Esophagus squamous epithelium (tissue), 5 donors: Measurements from ENCODE around the gene PFDN2. TPM values are rescaled to one million over a fixed set of nuclear protein-coding genes. Genes with fewer than 3 reads are reported as not detected.
A peak's percentile ranks its signal among the peaks of the same experiment; 100 is the strongest.

Experiments used
- DNase-seq: peaks from one replicate; lab custom pipeline; 2025; lab: John Stamatoyannopoulos, UW
- H3K27ac ChIP-seq, 4 donors: fragments of 200-600 bp; sonication (generic); one replicate each; pipeline ENCODE4 v1.5.1; 2016 to 2019; ENCODE audit warnings: mild to moderate bottlenecking in 1 of 4
- H3K27me3 ChIP-seq, 4 donors: fragments of 200-600 bp; sonication (generic); 1 replicate in 3 of 4; 2 replicates in 1 of 4; pipeline versions ENCODE4 v1.5.1 to v1.6.0; 2017 to 2021; ENCODE audit warnings: antibody characterized with exemption in 1 of 4
- H3K36me3 ChIP-seq, 3 donors: fragments of 200-600 bp; sonication (generic); one replicate each; pipeline ENCODE4 v1.5.1; 2016 to 2019
- H3K4me1 ChIP-seq, 3 donors: fragments of 200-600 bp; sonication (generic); one replicate each; pipeline ENCODE4 v1.5.1; 2017 to 2019
- H3K4me3 ChIP-seq, 4 donors: fragments of 200-600 bp; sonication (generic); 1 replicate in 3 of 4; 2 replicates in 1 of 4; pipeline ENCODE4 v1.5.1; 2016 to 2019; ENCODE audit warnings: mild to moderate bottlenecking in 2 of 4, moderate library complexity in 1 of 4
- H3K9me3 ChIP-seq, 3 donors: fragments of 200-600 bp; sonication (generic); one replicate each; pipeline ENCODE4 v1.5.1; 2016 to 2019
- POLR2A ChIP-seq, 4 donors: fragments of 450-650 bp; IDR thresholded peaks; one replicate each; pipeline ENCODE4 v1.6.1; 2017; ENCODE audit warnings: antibody characterized with exemption in 4 of 4, mild to moderate bottlenecking in 4 of 4, moderate library complexity in 3 of 4
- WGBS, 2 donors: methylation state at CpG; one replicate each; pipeline ENCODE4 v1.1.5; 2018; 5-methylcytosine and 5-hydroxymethylcytosine counted together
- intact Hi-C: fragments of 100-400 bp; cut with DNase I; formaldehyde crosslinking; loops from one replicate; pipeline ENCODE4 v1.15.0; 2022
- small RNA-seq, 4 donors: library from RNA; depleted of rRNA; stranded (forward); fragments of <200 nt; gene quantifications; one replicate each; pipeline ENCODE3, GENCODE V24; 2016
- total RNA-seq, 4 donors: library from RNA; depleted of rRNA; stranded (reverse); fragments of >200 nt; gene quantifications; one replicate each; pipeline ENCODE4 v1.1.0, GENCODE V29; 2016
- TF ChIP-seq, protein P1 (sequence below), 6 experiments: fragments of 450-650 bp in 4 of 6; fragments of 200-600 bp in 2 of 6; sonication (generic) in 2 of 6; IDR thresholded peaks; one replicate each; pipeline ENCODE4 v1.5.1; 2016 to 2019; ENCODE audit warnings: antibody characterized with exemption in 6 of 6, mild to moderate bottlenecking in 4 of 6, moderate library complexity in 4 of 6
- donor health status: DM: yes; HTN: yes; CAD: no.

The PFDN2 gene
- total RNA-seq, 4 donors from 2014 or later, result 27.0 to 59.2 (median 45.3) TPM

DNA sequence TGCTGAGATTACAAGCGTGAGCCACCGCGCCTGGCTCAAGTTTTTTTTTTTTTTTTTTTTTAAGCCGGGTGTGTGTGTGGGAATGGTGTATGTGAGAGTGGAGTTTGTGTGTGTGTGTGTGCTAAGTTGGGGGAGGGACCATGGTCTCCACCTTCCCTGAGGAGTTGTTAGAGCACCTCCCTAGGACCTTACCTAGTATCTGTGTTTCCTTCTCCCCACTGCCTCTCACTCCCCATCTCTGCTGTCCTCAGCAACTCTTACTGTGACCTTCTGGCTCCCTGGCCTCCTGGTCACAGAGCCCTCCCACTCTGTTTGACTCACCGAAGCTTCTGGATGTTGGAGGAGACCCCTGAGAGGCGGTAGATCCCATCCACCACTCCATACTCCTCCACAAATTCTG is 58.5 kb downstream of the PFDN2 start:
- Histone ChIP-seq H3K27ac (no peak overlapping the region), H3K4me3 (no peak overlapping the region), H3K4me1 (peaks cover 0 to 4% (median 0%) of the 10 kb centered on the region in 3 donors), H3K27me3 (peaks cover 0 to 24% (median 0%) of the 10 kb centered on the region in 4 donors), H3K36me3 (peaks cover 0 to 42% (median 4%) of the 10 kb centered on the region in 3 donors), H3K9me3 (no peaks in the 10 kb centered on the region)
- intact Hi-C loops, result no loop called here
- TF ChIP-seq, protein P1, sequence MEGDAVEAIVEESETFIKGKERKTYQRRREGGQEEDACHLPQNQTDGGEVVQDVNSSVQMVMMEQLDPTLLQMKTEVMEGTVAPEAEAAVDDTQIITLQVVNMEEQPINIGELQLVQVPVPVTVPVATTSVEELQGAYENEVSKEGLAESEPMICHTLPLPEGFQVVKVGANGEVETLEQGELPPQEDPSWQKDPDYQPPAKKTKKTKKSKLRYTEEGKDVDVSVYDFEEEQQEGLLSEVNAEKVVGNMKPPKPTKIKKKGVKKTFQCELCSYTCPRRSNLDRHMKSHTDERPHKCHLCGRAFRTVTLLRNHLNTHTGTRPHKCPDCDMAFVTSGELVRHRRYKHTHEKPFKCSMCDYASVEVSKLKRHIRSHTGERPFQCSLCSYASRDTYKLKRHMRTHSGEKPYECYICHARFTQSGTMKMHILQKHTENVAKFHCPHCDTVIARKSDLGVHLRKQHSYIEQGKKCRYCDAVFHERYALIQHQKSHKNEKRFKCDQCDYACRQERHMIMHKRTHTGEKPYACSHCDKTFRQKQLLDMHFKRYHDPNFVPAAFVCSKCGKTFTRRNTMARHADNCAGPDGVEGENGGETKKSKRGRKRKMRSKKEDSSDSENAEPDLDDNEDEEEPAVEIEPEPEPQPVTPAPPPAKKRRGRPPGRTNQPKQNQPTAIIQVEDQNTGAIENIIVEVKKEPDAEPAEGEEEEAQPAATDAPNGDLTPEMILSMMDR (IDR thresholded peaks at IDR 0.05), result no peak
- TF ChIP-seq POLR2A (IDR thresholded peaks at IDR 0.05), result no peak
- no peak for DNase-seq
- WGBS, 2 donors, result 85 to 91% methylated on average over 4 to 6 of the region's 6 CpGs

DNA sequence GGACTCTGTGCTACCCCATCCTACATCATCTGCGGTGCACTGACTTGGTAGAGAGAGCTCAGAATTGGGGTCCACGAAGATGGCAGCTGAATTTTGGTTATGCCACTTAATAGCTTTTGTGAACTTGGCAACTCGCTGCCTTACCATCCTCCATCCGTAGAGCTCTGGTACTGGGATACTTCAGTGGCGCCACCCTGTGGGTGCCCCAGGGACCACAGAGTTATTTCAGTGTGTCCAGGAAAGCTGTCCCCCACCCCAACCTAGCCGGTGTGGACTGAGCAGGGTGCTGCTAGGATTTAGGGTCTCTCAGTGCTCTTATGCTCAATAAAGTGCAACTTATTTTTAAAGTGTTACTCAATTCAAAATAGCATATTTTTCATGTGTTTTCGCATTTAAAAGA is 63.0 kb downstream of the PFDN2 start:
- Histone ChIP-seq H3K27ac (no peak overlapping the region), H3K4me3 (no peak overlapping the region), H3K4me1 (peaks cover 0 to 4% (median 0%) of the 10 kb centered on the region in 3 donors), H3K27me3 (peaks cover 0 to 25% (median 0%) of the 10 kb centered on the region in 4 donors), H3K9me3 (no peaks in the 10 kb centered on the region), H3K36me3 (peaks cover 0 to 86% (median 27%) of the 10 kb centered on the region in 3 donors)
- no peak for DNase-seq
- intact Hi-C loops, result no loop called here
- WGBS, 2 donors, result 61 to 76% methylated on average over 3 to 7 of the region's 7 CpGs
- TF ChIP-seq, protein P1 (IDR thresholded peaks at IDR 0.05), result peak in 1 of 6 experiments; percentile 10
- no peak for TF ChIP-seq POLR2A (IDR thresholded peaks at IDR 0.05)

DNA sequence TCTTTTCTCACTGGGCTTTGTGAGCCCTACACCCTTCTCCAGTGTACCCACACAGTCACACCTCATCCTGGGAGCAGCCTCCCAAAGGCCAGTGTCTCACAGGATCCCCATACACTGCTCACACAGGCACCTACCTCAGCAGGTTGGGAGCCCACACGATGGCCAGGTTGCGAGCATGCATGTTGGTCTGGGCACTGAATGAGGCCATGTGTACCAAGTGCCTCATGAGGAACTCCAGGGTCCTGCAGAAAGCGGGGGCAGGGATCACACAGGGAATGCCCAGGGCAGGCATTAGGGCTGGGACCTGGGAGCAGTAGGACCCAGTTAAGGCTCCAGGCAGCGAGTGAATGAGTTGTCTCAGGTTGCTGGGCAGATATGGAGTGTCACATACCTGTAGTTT is 63.6 kb downstream of the PFDN2 start:
- TF ChIP-seq POLR2A (IDR thresholded peaks at IDR 0.05), result no peak
- TF ChIP-seq, protein P1 (IDR thresholded peaks at IDR 0.05), result no peak
- WGBS, 2 donors, result 86 to 87% methylated on average over 1 to 4 of the region's 4 CpGs
- Histone ChIP-seq H3K27me3 (peaks cover 0 to 25% (median 0%) of the 10 kb centered on the region in 4 donors), H3K9me3 (no peaks in the 10 kb centered on the region), H3K27ac (no peak overlapping the region), H3K4me1 (no peaks in the 10 kb centered on the region), H3K4me3 (no peak overlapping the region), H3K36me3 (peaks cover 0 to 91% (median 27%) of the 10 kb centered on the region in 3 donors)
- intact Hi-C loops, result no loop called here
- DNase-seq, result no peak

DNA sequence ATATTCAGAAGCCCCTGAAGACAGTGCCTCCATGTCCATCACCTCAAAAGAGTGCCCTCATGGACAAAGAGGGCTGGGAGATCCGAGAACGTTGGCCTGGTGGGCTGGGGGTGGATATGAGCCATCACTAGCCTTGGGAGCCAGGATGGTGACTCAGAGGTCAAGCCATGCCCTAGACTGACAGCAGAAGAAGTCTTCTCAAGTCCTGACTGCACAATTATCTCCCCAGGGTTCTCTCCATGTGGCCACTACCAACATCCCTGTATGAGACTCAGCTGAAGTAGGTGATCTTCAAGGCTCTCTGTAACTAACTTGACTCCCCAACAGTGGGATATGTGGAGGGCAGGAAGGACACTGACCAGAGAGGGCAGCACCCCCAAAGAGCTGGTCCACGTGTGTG is 64.9 kb downstream of the PFDN2 start:
- intact Hi-C loops, result no loop called here
- Histone ChIP-seq H3K27me3 (peaks cover 0 to 25% (median 0%) of the 10 kb centered on the region in 4 donors), H3K27ac (no peak overlapping the region), H3K4me1 (peaks cover 0 to under 1% (median 0%) of the 10 kb centered on the region in 3 donors), H3K36me3 (peaks cover 0 to 95% (median 27%) of the 10 kb centered on the region in 3 donors), H3K9me3 (no peaks in the 10 kb centered on the region), H3K4me3 (no peak overlapping the region)
- 70 to 76% methylated on average over 2 to 3 of the region's 3 CpGs for WGBS, 2 donors
- no peak for DNase-seq
- TF ChIP-seq, protein P1 (IDR thresholded peaks at IDR 0.05), result no peak
- TF ChIP-seq POLR2A (IDR thresholded peaks at IDR 0.05), result no peak

DNA sequence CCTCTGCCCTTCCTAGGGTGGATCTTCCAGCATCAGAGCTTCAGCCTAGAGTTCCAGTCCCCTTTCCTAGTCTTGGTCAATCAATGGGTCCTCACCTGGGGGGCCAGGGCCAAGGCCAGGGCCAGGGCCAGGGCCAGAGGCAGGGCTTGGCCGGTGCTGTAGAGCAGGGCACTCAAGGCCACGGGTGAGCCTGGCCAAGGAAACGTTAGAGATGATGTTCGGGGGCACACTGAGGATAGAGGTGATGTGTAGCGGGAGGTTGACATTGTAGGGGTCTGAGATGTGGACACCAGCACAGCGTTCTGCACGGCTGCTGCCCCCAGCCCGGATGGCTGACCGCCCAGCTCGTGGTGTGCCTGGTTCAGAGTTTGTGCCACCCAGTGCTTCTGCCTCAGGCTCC is 66.6 kb downstream of the PFDN2 start:
- Histone ChIP-seq H3K4me1 (peaks cover 0 to 17% (median 0%) of the 10 kb centered on the region in 3 donors), H3K36me3 (peaks cover 0 to 81% (median 32%) of the 10 kb centered on the region in 3 donors), H3K9me3 (no peaks in the 10 kb centered on the region), H3K27ac (no peak overlapping the region), H3K27me3 (peaks cover 0 to 21% (median 0%) of the 10 kb centered on the region in 4 donors), H3K4me3 (no peak overlapping the region)
- TF ChIP-seq, protein P1 (IDR thresholded peaks at IDR 0.05), result no peak
- no peak for TF ChIP-seq POLR2A (IDR thresholded peaks at IDR 0.05)
- no peak for DNase-seq
- WGBS, 2 donors, result 90 to 96% methylated on average over 4 to 10 of the region's 10 CpGs
- intact Hi-C loops, result no loop called here

Small RNAs within 50 kb of the gene (small RNA-seq; reads per million reads assigned to genes)
- 0 reads per million in 4 donors for gene RF01225

Other genes starting within 250 kb of the PFDN2 start
- not detected for gene ITLN1, start 232.9 kb downstream of the PFDN2 start, total RNA-seq
- gene ITLN2, start 163.2 kb downstream of the PFDN2 start, total RNA-seq, result not detected
- gene F11R, start 96.9 kb downstream of the PFDN2 start, total RNA-seq, result 100 to 1,000 TPM in 1 of 4 donors, 10 to 100 TPM in 3; 84.9 to 108 (median 94.2) TPM
- gene TSTD1, start 79.1 kb downstream of the PFDN2 start, total RNA-seq, result 10 to 100 TPM; 69.3 to 99.0 (median 91.4) TPM
- 10 to 100 TPM; 35.9 to 55.7 (median 49.4) TPM for gene USF1, start 72.1 kb downstream of the PFDN2 start, total RNA-seq
- 10 to 100 TPM in 2 of 4 donors, 1 to 10 TPM in 2; 2.9 to 13.5 (median 7.4) TPM for gene ARHGAP30, start 48.1 kb downstream of the PFDN2 start, total RNA-seq
- gene NECTIN4, start 28.5 kb downstream of the PFDN2 start, total RNA-seq, result 100 to 1,000 TPM in 2 of 4 donors, 10 to 100 TPM in 2; 52.7 to 161 (median 96.2) TPM
- 1 to 10 TPM in 3 of 4 donors, under 1 TPM in 1; 0.31 to 2.7 (median 1.7) TPM for gene KLHDC9, start 19.7 kb downstream of the PFDN2 start, total RNA-seq
- gene NIT1, start 68 bp upstream of the PFDN2 start, total RNA-seq, result 10 to 100 TPM; 16.9 to 28.6 (median 22.1) TPM
- gene DEDD, start 14.6 kb upstream of the PFDN2 start, total RNA-seq, result 10 to 100 TPM; 16.6 to 32.8 (median 27.2) TPM
- gene UFC1, start 35.9 kb upstream of the PFDN2 start, total RNA-seq, result 10 to 100 TPM; 68.3 to 79.9 (median 76.7) TPM
- gene USP21, start 41.5 kb upstream of the PFDN2 start, total RNA-seq, result 10 to 100 TPM; 12.1 to 20.4 (median 17.0) TPM
- 10 to 100 TPM in 2 of 4 donors, 1 to 10 TPM in 2; 5.8 to 28.8 (median 11.7) TPM for gene PPOX, start 48.4 kb upstream of the PFDN2 start, total RNA-seq
- gene B4GALT3, start 59.5 kb upstream of the PFDN2 start, total RNA-seq, result 10 to 100 TPM; 16.1 to 29.9 (median 18.1) TPM
- gene ADAMTS4, start 81.0 kb upstream of the PFDN2 start, total RNA-seq, result 1 to 10 TPM; 1.3 to 2.6 (median 1.8) TPM
- 100 to 1,000 TPM in 2 of 4 donors, 10 to 100 TPM in 2; 77.7 to 140 (median 93.7) TPM for gene NDUFS2, start 84.3 kb upstream of the PFDN2 start, total RNA-seq
- 10 to 100 TPM in 2 of 4 donors, 1 to 10 TPM in 2; 1.6 to 50.4 (median 25.4) TPM for gene FCER1G, start 97.3 kb upstream of the PFDN2 start, total RNA-seq
- not detected for gene APOA2, start 105.6 kb upstream of the PFDN2 start, total RNA-seq
- gene TOMM40L, start 108.0 kb upstream of the PFDN2 start, total RNA-seq, result 10 to 100 TPM in 2 of 4 donors, 1 to 10 TPM in 2; 7.6 to 23.9 (median 10.2) TPM
- not detected for gene NR1I3, start 120.2 kb upstream of the PFDN2 start, total RNA-seq
- 10 to 100 TPM in 2 of 4 donors, 1 to 10 TPM in 2; 6.9 to 52.7 (median 9.6) TPM for gene PCP4L1, start 140.7 kb upstream of the PFDN2 start, total RNA-seq
- gene MPZ, start 191.9 kb upstream of the PFDN2 start, total RNA-seq, result 1 to 10 TPM in 2 of 4 donors, under 1 TPM in 2; 0.75 to 1.4 (median 1.1) TPM
- gene SDHC, start 196.3 kb upstream of the PFDN2 start, total RNA-seq, result 100 to 1,000 TPM in 2 of 4 donors, 10 to 100 TPM in 2; 32.2 to 138 (median 70.1) TPM
- gene CFAP126, start 249.8 kb upstream of the PFDN2 start, total RNA-seq, result not detected